HTR-8/SVneo (cell line): ENCODE measurements around the gene ATP13A3.

ENCODE experiments used
- DNase-seq: peaks from one replicate; pipeline ENCODE4 v3.0.0; 2011; ENCODE audit warnings: low spot score, mixed read lengths; ENCODE audit not compliant: insufficient read length
- FAIRE-seq: peaks from 2 replicates; lab custom pipeline; 2011; peaks lifted over from hg19 to GRCh38; lab: Jason Lieb, UNC

ATP13A3 gene

GRCh38 chr3:194449913-194450312 is 36.9 kb downstream of the ATP13A3 start:
- DNase-seq (no peak), FAIRE-seq (peak; percentile 23)

GRCh38 chr3:194447657-194448056 is 39.1 kb downstream of the ATP13A3 start:
- FAIRE-seq = no peak
- no peak for DNase-seq

- FAIRE-seq (no peak), DNase-seq (no peak)
These were observed 39.6 kb downstream of the ATP13A3 start for GRCh38 chr3:194447161-194447560.

GRCh38 chr3:194446754-194447153 is 40.0 kb downstream of the ATP13A3 start:
- FAIRE-seq = no peak
- DNase-seq = no peak

- DNase-seq = no peak
- FAIRE-seq = peak; percentile 23
These were observed 40.6 kb downstream of the ATP13A3 start for GRCh38 chr3:194446172-194446571.

- DNase-seq (no peak), FAIRE-seq (no peak)
These were observed 42.9 kb downstream of the ATP13A3 start for GRCh38 chr3:194443901-194444300.

- no peak for FAIRE-seq
These were observed 46.0 kb downstream of the ATP13A3 start for GRCh38 chr3:194440756-194441155.

GRCh38 chr3:194439881-194440550 is 46.8 kb downstream of the ATP13A3 start:
- no peak for FAIRE-seq
- DNase-seq = no peak

More at GRCh38 chr3:194440756-194441155, 46.0 kb downstream of the ATP13A3 start:
- DNase-seq = no peak

- FAIRE-seq (no peak), DNase-seq (no peak)
These were observed 52.3 kb downstream of the ATP13A3 start for GRCh38 chr3:194434503-194434902.

GRCh38 chr3:194431554-194431953 is 55.2 kb downstream of the ATP13A3 start:
- FAIRE-seq = no peak
- DNase-seq = no peak

- FAIRE-seq (no peak), DNase-seq (no peak)
These were observed 61.4 kb downstream of the ATP13A3 start for GRCh38 chr3:194425399-194425798.

- FAIRE-seq = no peak
- DNase-seq = no peak
These were observed 61.8 kb downstream of the ATP13A3 start for GRCh38 chr3:194424953-194425352.

GRCh38 chr3:194424373-194424772 is 62.4 kb downstream of the ATP13A3 start:
- no peak for DNase-seq
- no peak for FAIRE-seq

- DNase-seq (no peak), FAIRE-seq (no peak)
These were observed 63.5 kb downstream of the ATP13A3 start for GRCh38 chr3:194423317-194423716.

GRCh38 chr3:194422188-194422587 is 64.6 kb downstream of the ATP13A3 start:
- FAIRE-seq = no peak

GRCh38 chr3:194418671-194419070 is 68.1 kb downstream of the ATP13A3 start:
- FAIRE-seq = no peak
- DNase-seq = no peak

More at GRCh38 chr3:194422188-194422587, 64.6 kb downstream of the ATP13A3 start:
- peak; percentile 8 for DNase-seq

GRCh38 chr3:194407423-194407822 is 79.4 kb downstream of the ATP13A3 start:
- FAIRE-seq (no peak), DNase-seq (no peak)

GRCh38 chr3:194405766-194406165 is 81.0 kb downstream of the ATP13A3 start:
- no peak for FAIRE-seq

GRCh38 chr3:194404365-194405140 is 82.2 kb downstream of the ATP13A3 start:
- DNase-seq (peak; percentile 31), FAIRE-seq (no peak)

More at GRCh38 chr3:194405766-194406165, 81.0 kb downstream of the ATP13A3 start:
- no peak for DNase-seq

GRCh38 chr3:194401868-194402329 is 84.9 kb downstream of the ATP13A3 start:
- DNase-seq (no peak), FAIRE-seq (no peak)

- FAIRE-seq (no peak), DNase-seq (no peak)
These were observed 85.5 kb downstream of the ATP13A3 start for GRCh38 chr3:194401346-194401745.
